ENCODE measurements around the gene ALAS1.
A peak's percentile ranks its signal among the peaks of the same experiment; 100 is the strongest.

Gene ALAS1

GRCh38 chr3:52198643-52199608 lies 966 bp downstream of the ALAS1 start:
- DNase-seq (ENCODE audit: low spot score): no peak

- no peak for DNase-seq (ENCODE audit: low spot score)
These were observed 3.2 kb downstream of the ALAS1 start for GRCh38 chr3:52200981-52201679.

DNA sequence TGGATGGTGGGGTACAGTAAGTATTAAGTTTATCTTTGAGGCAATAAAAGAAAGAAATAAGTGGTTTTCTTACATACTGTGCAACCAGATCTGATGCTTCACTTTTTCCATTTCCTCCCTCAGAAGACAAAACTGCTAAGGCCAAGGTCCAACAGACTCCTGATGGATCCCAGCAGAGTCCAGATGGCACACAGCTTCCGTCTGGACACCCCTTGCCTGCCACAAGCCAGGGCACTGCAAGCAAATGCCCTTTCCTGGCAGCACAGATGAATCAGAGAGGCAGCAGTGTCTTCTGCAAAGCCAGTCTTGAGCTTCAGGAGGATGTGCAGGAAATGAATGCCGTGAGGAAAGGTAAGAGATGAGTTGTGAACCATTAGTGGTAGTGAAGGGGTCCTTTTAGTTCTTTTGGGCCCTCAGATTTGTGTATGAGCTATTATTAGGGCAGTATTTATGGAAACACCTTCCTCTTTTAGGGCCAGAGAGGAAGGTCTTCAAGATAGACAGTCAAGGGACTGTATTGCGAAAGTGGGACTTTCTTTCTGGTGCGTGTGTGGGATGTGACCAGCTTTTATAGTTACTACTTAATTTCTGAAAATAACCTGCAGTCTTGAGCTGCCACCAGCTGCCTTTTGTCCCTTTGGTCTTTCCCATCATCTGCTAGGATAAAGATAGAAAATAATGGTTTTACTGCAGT lies 4.6 kb downstream of the ALAS1 start:
- DNase-seq (ENCODE audit: low spot score): no peak

GRCh38 chr3:52203701-52204100 lies 5.7 kb downstream of the ALAS1 start:
- no peak for DNase-seq (ENCODE audit: low spot score)

GRCh38 chr3:52204337-52205073 lies 6.5 kb downstream of the ALAS1 start:
- DNase-seq (ENCODE audit: low spot score): no peak

- no peak for DNase-seq (ENCODE audit: low spot score)
These were observed 7.9 kb downstream of the ALAS1 start for GRCh38 chr3:52205727-52206372.

DNA sequence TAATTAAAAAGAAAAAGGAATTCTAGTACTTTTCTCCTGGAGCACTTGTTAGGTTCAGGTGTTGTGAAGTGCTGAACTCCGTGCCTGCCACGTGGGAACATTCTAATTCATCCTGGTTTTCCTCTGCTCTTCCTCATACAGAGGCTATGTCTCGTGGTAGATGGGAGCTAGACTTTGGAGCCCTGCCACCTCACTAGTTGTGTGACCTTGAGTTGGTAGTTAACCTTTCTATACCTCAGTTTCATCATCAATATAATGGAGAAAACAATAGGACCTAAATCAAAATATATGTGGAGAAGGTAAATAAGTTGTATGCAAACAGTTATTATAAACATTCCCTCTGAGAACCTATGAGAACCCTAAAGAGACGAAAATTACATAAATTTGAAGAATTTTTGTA lies 10.6 kb downstream of the ALAS1 start:
- no peak for DNase-seq (ENCODE audit: low spot score)

GRCh38 chr3:52210037-52210436 lies 12.1 kb downstream of the ALAS1 start:
- DNase-seq (ENCODE audit: low spot score): no peak

GRCh38 chr3:52210550-52211046 lies 12.6 kb downstream of the ALAS1 start:
- DNase-seq (ENCODE audit: low spot score): no peak

GRCh38 chr3:52211268-52211891 lies 13.4 kb downstream of the ALAS1 start:
- DNase-seq (ENCODE audit: low spot score): no peak

- no peak for DNase-seq (ENCODE audit: low spot score)
These were observed 15.0 kb downstream of the ALAS1 start for GRCh38 chr3:52213005-52213404.

- no peak for DNase-seq (ENCODE audit: low spot score)
These were observed 15.9 kb downstream of the ALAS1 start for GRCh38 chr3:52213901-52214300.

DNA sequence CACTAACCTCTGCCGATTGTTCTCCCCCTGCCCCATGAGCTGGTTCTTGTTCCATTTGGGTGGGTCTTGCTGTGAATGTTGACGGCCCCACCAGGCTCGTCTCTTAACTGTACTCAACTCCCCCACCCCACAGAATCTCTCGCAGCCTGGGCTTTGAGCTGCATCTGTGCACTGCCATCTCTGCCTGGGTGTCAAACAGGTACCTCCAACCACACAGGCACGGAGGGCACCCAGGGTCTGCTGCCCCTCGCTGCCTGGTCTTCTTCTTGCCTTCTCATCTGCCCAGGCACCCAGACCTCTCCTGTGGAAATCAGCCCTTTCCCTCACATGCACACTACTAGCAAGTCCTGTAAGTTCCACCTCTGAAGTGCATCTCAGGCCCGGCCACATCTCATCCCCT lies 17.4 kb downstream of the ALAS1 start:
- DNase-seq (ENCODE audit: low spot score): no peak

- no peak for DNase-seq (ENCODE audit: low spot score)
These were observed 18.8 kb downstream of the ALAS1 start for GRCh38 chr3:52216585-52217408.

DNA sequence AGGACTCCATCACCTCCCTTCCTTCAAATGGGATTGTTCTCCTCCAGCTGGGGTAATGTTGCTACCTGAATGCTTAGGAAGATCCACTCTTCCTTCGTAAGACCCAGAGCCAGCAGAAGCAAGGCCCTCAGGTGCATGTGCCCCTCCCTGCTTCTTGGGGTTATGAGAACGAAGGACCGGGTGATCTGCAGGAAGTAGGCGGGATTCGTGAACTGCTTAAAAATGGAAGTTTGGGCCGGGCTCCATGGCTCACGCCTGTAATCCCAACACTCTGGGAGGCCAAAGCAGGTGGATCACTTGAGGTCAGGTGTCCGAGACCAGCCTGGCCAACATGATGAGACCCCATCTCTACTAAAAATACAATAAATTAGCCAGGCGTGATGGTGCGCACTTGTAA lies 19.4 kb downstream of the ALAS1 start:
- no peak for DNase-seq (ENCODE audit: low spot score)

GRCh38 chr3:52218026-52218425 lies 20.1 kb downstream of the ALAS1 start:
- DNase-seq (ENCODE audit: low spot score): no peak

DNA sequence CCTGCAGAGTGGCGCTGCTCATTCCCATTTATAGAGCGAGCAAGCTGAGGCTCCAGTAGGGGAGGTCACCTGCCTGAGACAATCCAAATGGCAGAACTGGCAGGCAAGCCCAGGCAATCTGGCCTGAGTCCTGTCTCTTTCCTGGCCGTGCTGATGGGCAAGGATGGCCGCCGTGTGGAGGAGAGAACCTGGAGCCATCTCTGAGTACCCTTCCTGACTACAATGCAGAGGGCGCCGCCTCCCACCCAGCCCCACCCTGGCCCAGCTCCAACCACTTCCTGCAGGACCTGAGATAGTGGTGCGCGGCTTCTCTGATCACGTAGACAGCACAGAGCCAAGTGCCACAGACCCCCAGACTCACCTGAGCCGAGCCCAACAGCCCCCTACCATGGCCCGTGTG lies 20.5 kb downstream of the ALAS1 start:
- no peak for DNase-seq (ENCODE audit: low spot score)

DNA sequence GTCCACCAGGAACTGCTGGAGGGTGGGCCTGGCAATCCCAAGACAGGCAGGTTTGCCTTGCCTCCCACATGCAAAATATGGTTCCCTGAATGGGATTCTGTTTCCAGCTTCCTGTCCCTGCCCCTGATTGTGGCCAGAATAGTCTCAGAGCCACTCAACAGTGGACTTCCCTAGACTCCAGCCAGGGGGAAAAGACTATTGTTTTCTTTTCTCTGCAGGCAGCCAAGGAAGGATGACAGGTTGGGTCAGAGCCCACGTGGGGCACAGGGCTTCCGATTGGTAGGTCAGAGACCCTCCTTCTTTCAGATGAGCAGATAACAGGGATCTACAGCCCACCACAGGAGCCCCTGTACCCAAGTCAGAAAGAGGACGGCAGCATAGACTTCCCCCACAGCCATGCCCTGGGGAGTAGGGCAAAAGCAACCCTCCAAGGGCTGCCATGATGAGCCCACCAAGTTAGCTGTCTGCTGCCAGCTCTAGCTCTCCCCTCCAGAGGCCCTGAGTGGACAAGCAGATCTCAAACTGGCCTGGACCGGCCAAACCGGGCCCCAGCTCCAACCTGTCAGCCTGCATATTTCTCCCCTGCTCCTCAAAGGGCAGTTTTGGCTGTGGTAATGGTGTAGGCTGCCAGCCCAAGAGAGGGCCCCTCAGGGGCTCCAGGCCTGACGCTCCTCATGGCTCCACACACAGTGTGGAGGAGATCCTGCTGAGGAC lies 21.1 kb downstream of the ALAS1 start:
- DNase-seq (ENCODE audit: low spot score): no peak

DNA sequence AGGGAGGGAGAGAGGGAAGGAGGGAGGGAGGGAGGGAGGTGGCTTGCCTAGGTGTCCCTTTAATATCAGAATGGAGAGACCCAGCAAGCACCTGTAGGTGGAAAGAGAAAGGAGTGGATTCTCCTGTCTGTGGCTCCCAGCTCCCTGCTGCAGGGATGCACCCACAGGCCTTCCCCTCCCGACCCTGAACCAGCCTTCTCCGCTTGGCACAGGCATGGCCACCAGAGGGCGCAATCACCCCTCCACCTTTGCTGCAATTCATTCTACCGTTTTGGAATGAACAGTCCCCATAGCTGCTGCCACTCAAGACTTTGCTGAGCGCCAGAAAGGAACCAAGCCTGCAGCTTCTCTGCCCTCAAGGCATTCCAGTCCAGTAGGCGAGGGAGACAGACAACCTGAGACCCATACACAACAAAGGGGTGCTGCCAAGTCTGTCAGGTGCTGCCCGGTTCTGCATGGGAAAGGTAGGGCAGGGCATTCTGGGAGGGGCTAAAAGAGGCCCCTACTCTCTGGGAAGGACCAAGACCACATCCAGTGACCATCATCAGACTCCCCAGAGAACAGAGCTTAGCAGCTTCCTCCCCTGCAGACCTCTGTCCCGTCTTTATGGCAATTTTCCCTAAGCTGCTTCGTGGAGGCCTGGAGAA lies 22.5 kb downstream of the ALAS1 start:
- peak; percentile 95 for DNase-seq (ENCODE audit: low spot score)

Measured in HuH-7.5 (cell line).